ENCODE data around the gene OTOGL. TPM values are rescaled to one million over a fixed set of nuclear protein-coding genes. Genes with fewer than 3 reads are reported as not detected.
"Not testable (repeated sequence)": the region's sequence is repeated elsewhere in the genome, so short reads cannot be mapped to it uniquely, and the experiment has no call there.

The OTOGL gene
- total RNA-seq, 4 donors from 2014 or later: 0.19 to 0.63 (median 0.37) TPM

DNA sequence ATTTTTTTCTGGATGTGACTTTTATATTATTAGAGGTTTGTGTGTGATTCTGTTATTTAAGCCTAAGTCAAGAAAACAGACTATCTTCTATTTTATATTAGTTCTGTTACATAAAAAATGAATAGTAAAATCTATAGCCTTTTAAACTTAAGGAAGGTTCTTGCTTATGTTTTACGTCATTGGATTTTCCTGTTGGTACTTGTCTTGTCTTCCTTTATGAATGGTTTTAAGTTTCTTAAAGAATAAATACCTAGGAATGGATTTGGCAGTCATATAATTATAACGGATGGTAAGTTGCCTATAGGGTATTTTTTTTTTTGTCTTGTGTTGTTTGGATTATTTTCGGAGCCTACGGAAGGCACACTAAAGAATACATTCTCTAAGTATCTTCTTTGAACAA, 182.9 kb downstream of the OTOGL start:
- TF ChIP-seq, protein P1, sequence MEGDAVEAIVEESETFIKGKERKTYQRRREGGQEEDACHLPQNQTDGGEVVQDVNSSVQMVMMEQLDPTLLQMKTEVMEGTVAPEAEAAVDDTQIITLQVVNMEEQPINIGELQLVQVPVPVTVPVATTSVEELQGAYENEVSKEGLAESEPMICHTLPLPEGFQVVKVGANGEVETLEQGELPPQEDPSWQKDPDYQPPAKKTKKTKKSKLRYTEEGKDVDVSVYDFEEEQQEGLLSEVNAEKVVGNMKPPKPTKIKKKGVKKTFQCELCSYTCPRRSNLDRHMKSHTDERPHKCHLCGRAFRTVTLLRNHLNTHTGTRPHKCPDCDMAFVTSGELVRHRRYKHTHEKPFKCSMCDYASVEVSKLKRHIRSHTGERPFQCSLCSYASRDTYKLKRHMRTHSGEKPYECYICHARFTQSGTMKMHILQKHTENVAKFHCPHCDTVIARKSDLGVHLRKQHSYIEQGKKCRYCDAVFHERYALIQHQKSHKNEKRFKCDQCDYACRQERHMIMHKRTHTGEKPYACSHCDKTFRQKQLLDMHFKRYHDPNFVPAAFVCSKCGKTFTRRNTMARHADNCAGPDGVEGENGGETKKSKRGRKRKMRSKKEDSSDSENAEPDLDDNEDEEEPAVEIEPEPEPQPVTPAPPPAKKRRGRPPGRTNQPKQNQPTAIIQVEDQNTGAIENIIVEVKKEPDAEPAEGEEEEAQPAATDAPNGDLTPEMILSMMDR (IDR thresholded peaks at IDR 0.05): no peak
- no peak for DNase-seq (ENCODE audit: low spot score)
- ATAC-seq (ENCODE audit: low FRiP score): no peak

DNA sequence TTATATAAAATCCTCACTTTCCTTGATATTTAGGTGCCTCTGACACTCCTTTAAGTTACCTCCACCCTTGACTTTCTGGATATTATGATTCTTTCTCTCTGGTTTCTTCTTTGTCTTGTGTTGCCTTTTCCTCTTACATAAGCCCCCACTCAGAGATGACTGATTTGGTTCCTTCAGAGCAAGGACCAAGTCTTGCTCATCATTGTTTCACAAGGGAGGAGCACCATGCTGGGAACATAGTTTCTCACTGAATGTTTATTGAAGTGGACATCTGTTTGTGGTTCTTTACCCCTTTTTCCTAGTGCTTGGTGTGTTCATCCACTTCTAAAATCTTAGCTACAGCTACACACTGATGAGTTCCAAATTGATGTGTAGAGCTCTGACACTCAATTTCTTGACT, 183.4 kb downstream of the OTOGL start:
- TF ChIP-seq, protein P1 (IDR thresholded peaks at IDR 0.05): no peak
- no peak for DNase-seq (ENCODE audit: low spot score)
- no peak for ATAC-seq (ENCODE audit: low FRiP score)

DNA sequence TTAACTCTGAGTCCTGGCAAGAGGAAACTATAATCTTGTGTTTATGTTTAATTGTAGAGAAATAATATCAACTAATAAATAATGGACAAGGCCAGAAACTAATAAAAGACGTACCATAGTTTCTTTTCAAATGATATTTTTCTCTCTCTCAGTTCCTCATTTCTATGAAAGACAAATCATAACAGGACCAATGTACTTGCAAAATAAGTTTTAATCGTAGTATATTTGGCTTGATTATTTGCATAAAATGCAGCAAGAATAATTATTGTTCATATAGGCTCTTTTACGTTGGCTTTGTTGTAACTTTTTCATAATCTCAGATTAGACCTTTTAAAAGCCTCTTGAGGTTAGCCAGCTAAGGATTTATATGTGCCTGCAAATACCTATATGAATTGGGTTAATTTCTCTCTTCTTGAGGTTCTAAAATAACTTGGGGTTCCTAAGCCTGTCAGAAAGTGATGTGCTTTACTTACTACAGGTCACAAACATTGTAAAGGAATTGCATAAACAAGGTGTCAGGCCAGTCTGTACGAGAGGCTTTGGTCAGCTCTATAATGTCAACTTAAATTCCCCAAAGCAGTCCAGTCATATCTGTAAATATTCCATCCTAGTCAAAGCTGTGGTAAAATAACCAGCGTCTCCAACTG, 191.9 kb downstream of the OTOGL start:
- TF ChIP-seq, protein P1 (IDR thresholded peaks at IDR 0.05): no peak
- DNase-seq (ENCODE audit: low spot score): no peak
- ATAC-seq (ENCODE audit: low FRiP score): no peak

- DNase-seq (ENCODE audit: low spot score) (no peak), ATAC-seq (ENCODE audit: low FRiP score) (no peak)
- TF ChIP-seq, protein P1 (IDR thresholded peaks at IDR 0.05): no peak
Observed at GRCh38 chr12:80293347-80293746, 194.0 kb downstream of the OTOGL start.

- DNase-seq (ENCODE audit: low spot score): no peak
- TF ChIP-seq, protein P1 (IDR thresholded peaks at IDR 0.05): no peak
- ATAC-seq (ENCODE audit: low FRiP score): no peak
Observed at GRCh38 chr12:80293759-80294158, 194.4 kb downstream of the OTOGL start.

DNA sequence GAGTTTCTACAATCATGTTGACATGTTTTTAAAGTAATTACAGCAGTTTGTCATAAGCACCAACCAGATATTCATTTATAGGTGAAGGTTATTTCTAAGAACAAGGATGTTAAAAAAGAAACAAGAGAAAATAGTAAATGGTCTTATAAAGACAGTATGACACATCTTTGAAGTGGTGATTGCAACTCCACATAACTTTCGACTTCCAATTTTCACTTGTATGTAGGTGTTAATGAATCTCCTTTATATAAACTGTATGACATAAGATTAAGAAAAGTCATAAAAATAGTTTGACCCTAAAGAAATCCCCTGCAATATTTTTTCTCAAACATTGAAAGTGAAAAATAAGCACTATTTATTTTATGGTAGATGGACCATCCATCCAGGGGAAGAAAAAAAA, 199.9 kb downstream of the OTOGL start:
- DNase-seq (ENCODE audit: low spot score) (no peak), ATAC-seq (ENCODE audit: low FRiP score) (no peak)
- TF ChIP-seq, protein P1 (IDR thresholded peaks at IDR 0.05): no peak

DNA sequence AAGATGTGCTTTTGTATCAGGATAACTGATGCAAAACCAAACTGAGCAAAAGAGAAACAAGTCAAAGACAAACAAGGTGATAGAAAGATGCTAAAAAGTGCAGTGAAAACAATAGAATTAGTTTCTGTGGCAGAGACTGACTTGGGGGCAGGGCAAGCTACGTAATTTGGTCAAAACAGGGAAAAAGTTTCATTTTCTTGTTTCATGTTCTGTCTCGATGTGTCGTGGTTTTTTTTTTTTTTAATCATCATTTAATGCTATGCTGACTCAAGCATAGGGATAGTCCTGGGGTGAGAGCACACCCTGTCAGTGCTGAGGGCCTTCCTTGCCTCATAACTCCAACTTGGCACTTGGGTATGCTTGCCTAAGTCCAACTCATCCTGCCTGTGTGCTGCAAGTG, 200.6 kb downstream of the OTOGL start:
- no peak for ATAC-seq (ENCODE audit: low FRiP score)
- DNase-seq (ENCODE audit: low spot score): no peak
- TF ChIP-seq, protein P1 (IDR thresholded peaks at IDR 0.05): no peak

- not testable (repeated sequence) for DNase-seq (ENCODE audit: low spot score); ATAC-seq (ENCODE audit: low FRiP score)
Observed at GRCh38 chr12:80307436-80307835, 208.1 kb downstream of the OTOGL start.
